ENCODE measurements around the gene IL36RN. TPM values are rescaled to one million over a fixed set of nuclear protein-coding genes. Genes with fewer than 3 reads are reported as not detected.

The IL36RN gene
- total and polyA plus RNA-seq, 4 donors, result not detected

GRCh38 chr2:113010088-113010487 is 48.9 kb upstream of the IL36RN start:
- TF ChIP-seq HNF4A (conservative IDR thresholded peaks at IDR 0.05) (no peak), CTCF (IDR thresholded peaks at IDR 0.05; ENCODE audit: low read depth, low read length, missing input control) (no peak), JUND (IDR thresholded peaks at IDR 0.05) (no peak), RXRA (IDR thresholded peaks at IDR 0.05) (no peak), HNF4G (IDR thresholded peaks at IDR 0.05) (no peak), MAX (IDR thresholded peaks at IDR 0.05) (no peak), SP1 (IDR thresholded peaks at IDR 0.05) (no peak), FOXA1 (IDR thresholded peaks at IDR 0.05) (no peak), GABPA (IDR thresholded peaks at IDR 0.05 in 1 of 2, conservative IDR thresholded peaks at IDR 0.05 in 1 of 2) (no peak), NR2F2 (IDR thresholded peaks at IDR 0.05) (no peak), TAF1 (conservative IDR thresholded peaks at IDR 0.05) (no peak)
- H3K9me3 ChIP-seq (ENCODE audit: control insufficient read depth in 4 of 4, low read length in 3 of 4), result no peaks in the 10 kb centered on the region
- no peaks in the 10 kb centered on the region for H3K36me3 ChIP-seq (ENCODE audit: control insufficient read depth in 4 of 4, insufficient read depth in 3 of 4, low read depth in 1 of 4, low read length in 3 of 4)
- no peaks in the 10 kb centered on the region for H3K27me3 ChIP-seq (ENCODE audit: control insufficient read depth in 4 of 4, insufficient read depth in 4 of 4, low read length in 3 of 4)
- H3K4me3 ChIP-seq (ENCODE audit: low read depth in 1 of 3, low read length in 3 of 3), result no peak overlapping the region
- DNase-seq (ENCODE audit: low spot score), result no peak
- no peaks in the 10 kb centered on the region for H3K4me1 ChIP-seq (ENCODE audit: control insufficient read depth in 4 of 4, insufficient read depth in 4 of 4, low read length in 3 of 4)
- no peak overlapping the region for H3K27ac ChIP-seq (ENCODE audit: low read depth in 1 of 2, low read length in 2 of 2)
- WGBS, result 58% methylated on average over 2 of the region's 2 CpGs
- H3K9ac ChIP-seq (ENCODE audit: low read depth in 1 of 2, low read length in 2 of 2), result no peak overlapping the region

GRCh38 chr2:113011108-113011507 is 47.9 kb upstream of the IL36RN start:
- H3K27me3 ChIP-seq (ENCODE audit: control insufficient read depth in 4 of 4, insufficient read depth in 4 of 4, low read length in 3 of 4), result no peaks in the 10 kb centered on the region
- H3K36me3 ChIP-seq (ENCODE audit: control insufficient read depth in 4 of 4, insufficient read depth in 3 of 4, low read depth in 1 of 4, low read length in 3 of 4), result no peaks in the 10 kb centered on the region
- H3K9me3 ChIP-seq (ENCODE audit: control insufficient read depth in 4 of 4, low read length in 3 of 4), result no peaks in the 10 kb centered on the region
- no peak overlapping the region for H3K4me3 ChIP-seq (ENCODE audit: low read depth in 1 of 3, low read length in 3 of 3)
- H3K9ac ChIP-seq (ENCODE audit: low read depth in 1 of 2, low read length in 2 of 2), result no peak overlapping the region
- no peak overlapping the region for H3K27ac ChIP-seq (ENCODE audit: low read depth in 1 of 2, low read length in 2 of 2)
- no peak for TF ChIP-seq FOXA1 (IDR thresholded peaks at IDR 0.05)
- no peak for TF ChIP-seq YY1 (IDR thresholded peaks at IDR 0.05)
- no peak for TF ChIP-seq EGR1 (IDR thresholded peaks at IDR 0.05; ENCODE audit: low read depth in 2 of 2)
- no peak for TF ChIP-seq JUND (IDR thresholded peaks at IDR 0.05)
- no peak for DNase-seq (ENCODE audit: low spot score)
- 93% methylated on average over 1 of the region's 1 CpG for WGBS
- no peaks in the 10 kb centered on the region for H3K4me1 ChIP-seq (ENCODE audit: control insufficient read depth in 4 of 4, insufficient read depth in 4 of 4, low read length in 3 of 4)

GRCh38 chr2:113012436-113013335 is 46.3 kb upstream of the IL36RN start:
- no peaks in the 10 kb centered on the region for H3K36me3 ChIP-seq (ENCODE audit: control insufficient read depth in 4 of 4, insufficient read depth in 3 of 4, low read depth in 1 of 4, low read length in 3 of 4)
- WGBS, result 75% methylated on average over 8 of the region's 8 CpGs
- no peak for DNase-seq (ENCODE audit: low spot score)
- TF ChIP-seq GABPA (IDR thresholded peaks at IDR 0.05 in 1 of 2, conservative IDR thresholded peaks at IDR 0.05 in 1 of 2), result no peak
- TF ChIP-seq ZBTB33 (IDR thresholded peaks at IDR 0.05), result no peak
- no peak for TF ChIP-seq TAF1 (conservative IDR thresholded peaks at IDR 0.05)
- no peak for TF ChIP-seq RAD21 (IDR thresholded peaks at IDR 0.05)
- TF ChIP-seq FOXA1 (IDR thresholded peaks at IDR 0.05), result no peak
- no peak for TF ChIP-seq REST (IDR thresholded peaks at IDR 0.05)
- TF ChIP-seq HNF4A (conservative IDR thresholded peaks at IDR 0.05), result no peak
- TF ChIP-seq ATF3 (IDR thresholded peaks at IDR 0.05), result no peak
- TF ChIP-seq MAX (IDR thresholded peaks at IDR 0.05), result no peak
- no peak for TF ChIP-seq SP1 (IDR thresholded peaks at IDR 0.05)
- no peak for TF ChIP-seq NR2F2 (IDR thresholded peaks at IDR 0.05)
- no peak for TF ChIP-seq FOXA2 (IDR thresholded peaks at IDR 0.05)
- no peak for TF ChIP-seq HNF4G (IDR thresholded peaks at IDR 0.05)
- TF ChIP-seq JUND (IDR thresholded peaks at IDR 0.05), result no peak
- TF ChIP-seq RXRA (IDR thresholded peaks at IDR 0.05), result no peak

More at GRCh38 chr2:113012436-113013335, 46.3 kb upstream of the IL36RN start:
- no peaks in the 10 kb centered on the region for H3K9me3 ChIP-seq (ENCODE audit: control insufficient read depth in 4 of 4, low read length in 3 of 4)
- no peaks in the 10 kb centered on the region for H3K4me1 ChIP-seq (ENCODE audit: control insufficient read depth in 4 of 4, insufficient read depth in 4 of 4, low read length in 3 of 4)
- no peak overlapping the region for H3K4me3 ChIP-seq (ENCODE audit: low read depth in 1 of 3, low read length in 3 of 3)
- H3K27me3 ChIP-seq (ENCODE audit: control insufficient read depth in 4 of 4, insufficient read depth in 4 of 4, low read length in 3 of 4), result no peaks in the 10 kb centered on the region
- H3K9ac ChIP-seq (ENCODE audit: low read depth in 1 of 2, low read length in 2 of 2), result no peak overlapping the region
- no peak overlapping the region for H3K27ac ChIP-seq (ENCODE audit: low read depth in 1 of 2, low read length in 2 of 2)

Measured in liver (tissue), 9 donors.